K562 (cell line): ENCODE data around the gene OGFR. TPM values are rescaled to one million over a fixed set of nuclear protein-coding genes. Genes with fewer than 3 reads are reported as not detected.
A peak's percentile ranks its signal among the peaks of the same experiment; 100 is the strongest.

Source experiments
- ATAC-seq: fragments of 200-7000 bp; cut with Tn5 transposase; 3 replicates; pipeline ENCODE4 v1.9.1; 2020; ENCODE audit warnings: moderate library complexity
- BruUV-seq: library from RNA; stranded (reverse); fragments of 400-500 nt; replicated peaks from 2 replicates; lab custom pipeline; 2021; lab: Mats Ljungman, UMichigan
- CTCF ChIA-PET: fragments of 300-600 bp; formaldehyde crosslinking; extraction: SDS; loops from one replicate; lab custom pipeline; 2021; ENCODE audit warnings: low intra/inter-chr PET ratio; lab: Yijun Ruan, JAX
- POLR2A ChIA-PET: fragments of 300-600, 350-650 bp; sonication (Branson Sonifier 250); formaldehyde crosslinking; extraction: SDS; loops from one replicate; lab custom pipeline; 2021; ENCODE audit warnings: antibody characterized with exemption, inconsistent platforms; lab: Yijun Ruan, JAX
- DNase-seq, 4 experiments: peaks; one replicate each; pipeline versions ENCODE4 v3.0.0 to v3.0.0-alpha.2; 2011 to 2018; ENCODE audit warnings: low spot score in 3 of 4, mixed read lengths in 3 of 4; ENCODE audit errors: extremely low read depth in 1 of 4
- FAIRE-seq: peaks from 2 replicates; lab custom pipeline; 2011; peaks lifted over from hg19 to GRCh38; lab: Jason Lieb, UNC
- H2AFZ ChIP-seq: 2 replicates; pipeline ENCODE4 v1.6.0; 2011; ENCODE audit warnings: low read depth, low read length, control low read depth, inconsistent platforms
- H3K27ac ChIP-seq: fragments of 200-600 bp; 3 replicates; pipeline ENCODE4 v1.8.0; 2011; ENCODE audit warnings: low read depth, mild to moderate bottlenecking, control low read depth, inconsistent platforms, low read length, moderate library complexity, mixed read lengths; ENCODE audit errors: extremely low read depth
- H3K27me3 ChIP-seq, 2 experiments: fragments of 300-600 bp in 1 of 2; 2 replicates in 1 of 2; 3 replicates in 1 of 2; pipeline versions ENCODE4 v1.6.0 to v1.8.0; 2011; ENCODE audit warnings: inconsistent platforms in 2 of 2, low read length in 2 of 2, mild to moderate bottlenecking in 1 of 2, mixed read lengths in 1 of 2, moderate library complexity in 1 of 2; ENCODE audit not compliant: control insufficient read depth in 2 of 2, insufficient read depth in 2 of 2
- H3K36me3 ChIP-seq: fragments of 300-600 bp; 3 replicates; pipeline ENCODE4 v1.8.0; 2011; ENCODE audit warnings: mild to moderate bottlenecking, low read length, inconsistent platforms; ENCODE audit not compliant: control insufficient read depth, insufficient read depth
- H3K4me1 ChIP-seq, 2 experiments: fragments of 200-600 bp in 1 of 2; replicated peaks in 1 of 2; 2 replicates in 1 of 2; 3 replicates in 1 of 2; pipeline versions ENCODE4 v1.5.1 to v1.8.0; 2011; ENCODE audit warnings: inconsistent platforms in 2 of 2, low read length in 2 of 2, mild to moderate bottlenecking in 1 of 2, mixed read lengths in 1 of 2, moderate library complexity in 1 of 2; ENCODE audit not compliant: control insufficient read depth in 2 of 2, insufficient read depth in 2 of 2
- H3K4me2 ChIP-seq: 2 replicates; pipeline ENCODE4 v1.6.1; 2011; ENCODE audit warnings: low read length, control low read depth, inconsistent platforms, mixed read lengths; ENCODE audit not compliant: insufficient read depth
- H3K4me3 ChIP-seq: fragments of 200-600 bp; sonication (generic), shearing (Covaris generic); 2 replicates; pipeline ENCODE4 v1.5.1; 2016; ENCODE audit warnings: control low read depth, inconsistent platforms
- H3K79me2 ChIP-seq: fragments of 200-600 bp; 3 replicates; pipeline ENCODE4 v1.8.0; 2011; ENCODE audit warnings: low read length, inconsistent platforms; ENCODE audit not compliant: control insufficient read depth, insufficient read depth
- H3K9ac ChIP-seq, 2 experiments: 2 replicates each; pipeline versions ENCODE4 v1.6.0 to v1.6.1; 2011; ENCODE audit warnings: low read depth in 2 of 2, low read length in 2 of 2, control low read depth in 1 of 2, inconsistent platforms in 1 of 2, mild to moderate bottlenecking in 1 of 2, mixed read lengths in 1 of 2; ENCODE audit not compliant: insufficient read depth in 1 of 2
- H3K9me1 ChIP-seq: one replicate; pipeline ENCODE4 v1.6.0; 2011; ENCODE audit warnings: inconsistent platforms, mild to moderate bottlenecking, low read length, moderate library complexity; ENCODE audit not compliant: control insufficient read depth, insufficient read depth
- H3K9me3 ChIP-seq: replicated peaks from 2 replicates; pipeline ENCODE4 v1.5.1; 2011; ENCODE audit warnings: low read depth, low read length, inconsistent platforms; ENCODE audit not compliant: control insufficient read depth, insufficient read depth
- H4K20me1 ChIP-seq: replicated peaks from 2 replicates; pipeline ENCODE4 v1.6.1; 2011; ENCODE audit warnings: low read length, inconsistent platforms, mixed read lengths; ENCODE audit not compliant: control insufficient read depth, insufficient read depth
- MAZ ChIP-seq, 2 experiments: fragments of 450-650 bp in 1 of 2; sonication (generic) in 1 of 2; formaldehyde crosslinking; IDR thresholded peaks in 1 of 2; conservative IDR thresholded peaks in 1 of 2; 2 replicates each; pipeline versions ENCODE4 v1.4.0 to v1.5.0; 2020; ENCODE audit warnings: mild to moderate bottlenecking in 1 of 2, missing genetic modification reagents in 1 of 2
- NCOA1 ChIP-seq: fragments of 450-650 bp; IDR thresholded peaks from 2 replicates; pipeline ENCODE4 v1.6.1; 2016; ENCODE audit warnings: low read depth
- POLR2B ChIP-seq: fragments of 450-650 bp; IDR thresholded peaks from 2 replicates; pipeline ENCODE4 v1.6.1; 2018; ENCODE audit warnings: low read depth; ENCODE audit not compliant: partially characterized antibody
- POLR2G ChIP-seq: fragments of 200-400 bp; formaldehyde crosslinking; IDR thresholded peaks from 2 replicates; pipeline ENCODE4 v1.6.1; 2017; ENCODE audit warnings: low read depth, mild to moderate bottlenecking, antibody characterized with exemption, low read length, moderate library complexity
- ZNF583 ChIP-seq: fragments of 250-450 bp; sonication (Bioruptor Pico); IDR thresholded peaks from 2 replicates; pipeline ENCODE4 v1.4.0; 2020
- ZNF785 ChIP-seq: fragments of 250-450 bp; sonication (Bioruptor Pico); IDR thresholded peaks from 2 replicates; pipeline ENCODE4 v1.4.0; 2020; ENCODE audit warnings: mild to moderate bottlenecking
- WGBS: fragments of 100-300 bp; shearing (Covaris generic); methylation state at CpG from one replicate; pipeline ENCODE4 v1.1.6; 2016; ENCODE audit warnings: low coverage, mixed read lengths; ENCODE audit not compliant: insufficient coverage; ENCODE audit errors: missing lambda C conversion rate; 5-methylcytosine and 5-hydroxymethylcytosine counted together
- in situ Hi-C: fragments of 300-500 bp; cut with MboI; formaldehyde crosslinking; loops from 4 replicates; pipeline ENCODE4 v1.15.0; 2018; ENCODE audit warnings: inconsistent platforms, mixed read lengths
- intact Hi-C: fragments of 100-400 bp; cut with micrococcal nuclease; formaldehyde crosslinking; loops from 2 replicates; pipeline ENCODE4 v1.14.2; 2022
- polyA plus RNA-seq, 8 experiments: library from polyadenylated mRNA; depleted of rRNA in 4 of 8; stranded (reverse) in 5 of 8; unstranded in 3 of 8; fragments of >200 nt; fragmentation: Nextera tagmentation in 2 of 8; fragmentation: Illumina TruSeq in 1 of 8; extraction: Ambion mirVana in 2 of 8; extraction: Trizol in 1 of 8; gene quantifications; 2 replicates each; pipeline versions ENCODE4 v1.2.1 to v1.2.3, GENCODE V29; 2011 to 2014; ENCODE audit warnings: inconsistent platforms in 1 of 8, missing spikeins in 1 of 8
- total RNA-seq, 7 experiments: library from RNA; depleted of rRNA in 6 of 7; stranded (reverse); fragments of >200 nt in 6 of 7; fragmentation: Illumina TruSeq in 2 of 7; extraction: Trizol in 2 of 7; gene quantifications; 2 replicates each; pipeline versions ENCODE4 v1.2.1 to v1.2.3, GENCODE V29; 2011 to 2021; ENCODE audit warnings: low replicate concordance in 1 of 7

Gene OGFR
- total and polyA plus RNA-seq, 9 of the 15 experiments (the other 6 are each of a cell fraction or from before 2014, with no cell fraction given), result 0.39 to 56.3 (median 17.5) TPM

DNA sequence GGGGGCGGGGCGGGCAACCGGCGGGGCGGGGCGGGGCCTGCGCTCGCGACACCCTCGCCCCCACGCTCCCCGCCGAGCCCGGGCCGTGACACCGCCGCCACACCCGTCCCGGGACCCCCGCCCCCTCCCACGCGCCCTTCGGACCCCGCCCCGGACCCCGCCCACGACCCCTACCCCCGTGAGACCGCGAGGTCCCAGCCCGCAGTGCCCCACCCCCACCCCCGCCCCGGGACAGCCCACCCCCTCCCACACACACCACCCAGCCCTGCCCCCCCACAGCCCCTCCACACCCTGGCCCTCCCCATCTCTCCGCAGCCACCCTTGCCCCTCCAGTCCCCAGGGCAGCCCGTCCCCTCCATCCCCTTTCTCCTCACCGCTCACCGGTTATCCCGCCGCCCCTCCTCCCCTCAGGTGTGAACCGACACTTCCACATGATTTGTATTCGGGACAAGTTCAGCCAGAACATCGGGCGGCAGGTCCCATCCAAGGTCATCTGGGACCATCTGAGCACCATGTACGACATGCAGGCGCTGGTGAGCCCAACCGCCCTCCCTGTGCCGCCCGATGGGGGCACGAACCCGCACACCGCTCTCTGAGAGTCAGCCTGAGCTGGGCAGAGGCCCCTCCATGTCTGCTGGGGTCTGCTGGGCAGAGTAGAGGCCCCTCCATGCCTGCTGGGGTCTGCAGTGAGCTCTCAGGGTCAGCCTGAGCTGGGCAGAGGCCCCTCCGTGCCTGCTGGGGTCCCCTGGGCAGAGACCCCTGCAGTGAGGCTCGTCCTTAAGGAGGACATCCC is 7.7 kb upstream of the OGFR start:
- H3K27ac ChIP-seq, result peak overlapping the region; percentile 88
- H3K27me3 ChIP-seq, result no peaks in the 10 kb centered on the region
- TF ChIP-seq POLR2G (peak; percentile 43; the same call in 1 of the 2 replicates), NCOA1 (no peak), POLR2B (no peak), MAZ (CRISPR knock-in tag; conservative IDR thresholded peaks at IDR 0.05 in 1 of 2, IDR thresholded peaks at IDR 0.05 in 1 of 2) (0 out of 4 replicates have a peak, but pooled peaks of 1 of the 2 experiments have one; percentile 25), ZNF785 (CRISPR knock-in tag) (no peak), ZNF583 (peak; percentile 22; the same call in 1 of the 2 replicates)
- intact Hi-C loops (no loop called here), in situ Hi-C loops (no loop called here)
- peak overlapping the region; percentile 84 for H2AFZ ChIP-seq
- no peak for FAIRE-seq
- no peaks in the 10 kb centered on the region for H4K20me1 ChIP-seq
- peak overlapping the region; percentile 76 to 95; a peak in 3 of 4 replicates for H3K9ac ChIP-seq
- POLR2A ChIA-PET, result interaction anchor here (0.7 to 1.5 kb wide), 3 partner anchors 18 to 91 kb away, joined by 3 to 7 read pairs (median 3); no protein-coding TSS in a partner anchor
- H3K4me2 ChIP-seq, result peak overlapping the region; percentile 86
- peak in 2 of 4 experiments; percentile 85 to 87 for DNase-seq
- CTCF ChIA-PET, result no interaction called here
- WGBS, result 47% methylated on average over 13 of the region's 53 CpGs
- peaks cover 12% of the 10 kb centered on the region; the same call in 2 of the 3 replicates for H3K79me2 ChIP-seq
- peak overlapping the region; percentile 61 for H3K4me3 ChIP-seq
- peak; percentile 1; the same call in 1 of the 3 replicates for ATAC-seq
- H3K9me1 ChIP-seq, result no peaks in the 10 kb centered on the region
- peaks cover 10 to 60% of the 10 kb centered on the region in 2 experiments; a peak in 4 of 5 replicates for H3K4me1 ChIP-seq
- H3K36me3 ChIP-seq, result peaks cover 39% of the 10 kb centered on the region; the same call in 2 of the 3 replicates
- H3K9me3 ChIP-seq, result no peaks in the 10 kb centered on the region
- BruUV-seq, result TSS peak; percentile 22
